ENCODE measurements around the gene GPSM3.

DNA sequence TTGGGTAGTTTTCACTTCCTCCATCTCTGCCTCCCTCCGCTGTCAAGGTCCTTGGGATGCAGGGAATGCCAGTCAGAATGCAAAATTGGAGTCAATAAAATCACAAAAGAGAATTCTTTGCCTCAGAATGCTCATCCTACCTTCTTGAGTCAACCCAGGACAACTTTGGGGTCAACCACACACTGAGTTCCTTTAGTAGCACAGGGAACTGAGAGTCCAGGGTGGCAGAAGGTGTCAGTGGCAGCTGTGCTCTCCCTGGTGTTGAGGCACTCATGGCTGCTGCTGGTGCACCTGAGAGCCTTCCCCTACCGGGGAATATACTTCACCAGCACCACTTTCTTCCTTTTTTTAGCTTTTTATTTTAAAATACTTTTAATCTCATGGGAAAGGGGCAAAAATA, 32.3 kb upstream of the GPSM3 start:
- TF ChIP-seq GATA2 (IDR thresholded peaks at IDR 0.05; ENCODE audit: low read depth, low read length) (no peak), GATA3 (IDR thresholded peaks at IDR 0.05; ENCODE audit: low read depth, low read length) (no peak)
